HEK293 (cell line): Measurements from ENCODE around the gene FAM184A.

Experiments
- CTCF ChIA-PET: fragments of 350-600 bp; formaldehyde crosslinking; extraction: SDS; loops from one replicate; lab custom pipeline; 2021; ENCODE audit warnings: antibody characterized with exemption; lab: Yijun Ruan, JAX
- POLR2A ChIA-PET: fragments of 300-600 bp; formaldehyde crosslinking; extraction: SDS; loops from one replicate; lab custom pipeline; 2020; ENCODE audit warnings: antibody characterized with exemption, inconsistent platforms; lab: Yijun Ruan, JAX
- H3K27ac ChIP-seq: fragments of 200-500 bp; sonication (Bioruptor generic); 2 replicates; pipeline ENCODE4 v1.5.1; 2014; ENCODE audit warnings: low read depth, low read length, control low read depth, inconsistent platforms; ENCODE audit errors: extremely low read depth
- H3K36me3 ChIP-seq, 2 experiments: fragments of 200-500 bp in 1 of 2; sonication (Bioruptor generic) in 1 of 2; 1 replicate in 1 of 2; 2 replicates in 1 of 2; pipeline ENCODE4 v1.5.1; 2014 to 2017; ENCODE audit warnings: inconsistent platforms in 2 of 2, low read length in 2 of 2; ENCODE audit not compliant: control insufficient read depth in 2 of 2, insufficient read depth in 1 of 2
- H3K4me1 ChIP-seq: fragments of 200-500 bp; sonication (Bioruptor generic); 2 replicates; pipeline ENCODE4 v1.5.1; 2014; ENCODE audit warnings: mild to moderate bottlenecking, low read length, inconsistent platforms; ENCODE audit not compliant: control insufficient read depth, insufficient read depth
- H3K4me3 ChIP-seq: 2 replicates; pipeline ENCODE4 v1.5.1; 2011; ENCODE audit warnings: low read depth, mild to moderate bottlenecking, control low read depth, low read length, moderate library complexity
- H3K9me3 ChIP-seq: fragments of 200-500 bp; sonication (Bioruptor generic); 2 replicates; pipeline ENCODE4 v1.5.1; 2014; ENCODE audit warnings: low read depth, low read length, inconsistent platforms; ENCODE audit not compliant: control insufficient read depth, insufficient read depth
- GLI2 ChIP-seq: fragments of 450-650 bp; formaldehyde crosslinking; IDR thresholded peaks from 2 replicates; pipeline ENCODE4; 2017; ENCODE audit warnings: missing biosample characterization, missing genetic modification characterization, low read depth, borderline replicate concordance
- KLF1 ChIP-seq: fragments of 450-650 bp; formaldehyde crosslinking; IDR thresholded peaks from 2 replicates; pipeline ENCODE4 v1.5.1; 2016; ENCODE audit warnings: missing biosample characterization, missing genetic modification characterization
- MYNN ChIP-seq: fragments of 450-650 bp; formaldehyde crosslinking; IDR thresholded peaks from 2 replicates; pipeline ENCODE4 v1.5.1; 2016; ENCODE audit warnings: missing biosample characterization, missing genetic modification characterization, borderline replicate concordance
- OSR2 ChIP-seq: fragments of 450-650 bp; formaldehyde crosslinking; IDR thresholded peaks from 2 replicates; pipeline ENCODE4 v1.5.1; 2016; ENCODE audit warnings: missing biosample characterization, missing genetic modification characterization
- RBAK ChIP-seq: fragments of 450-650 bp; formaldehyde crosslinking; IDR thresholded peaks from 2 replicates; pipeline ENCODE4 v1.5.1; 2016; ENCODE audit warnings: missing biosample characterization, missing genetic modification characterization
- SALL2 ChIP-seq: fragments of 450-650 bp; formaldehyde crosslinking; IDR thresholded peaks from 2 replicates; pipeline ENCODE4 v1.5.0; 2017; ENCODE audit warnings: missing biosample characterization, mild to moderate bottlenecking, missing genetic modification characterization, borderline replicate concordance
- SCRT2 ChIP-seq: fragments of 450-650 bp; formaldehyde crosslinking; IDR thresholded peaks from 2 replicates; pipeline ENCODE4 v1.5.1; 2016; ENCODE audit warnings: missing biosample characterization, missing genetic modification characterization
- SP2 ChIP-seq: fragments of 450-650 bp; formaldehyde crosslinking; IDR thresholded peaks from 2 replicates; pipeline ENCODE4 v1.5.1; 2016; ENCODE audit warnings: missing biosample characterization, missing genetic modification characterization
- SP7 ChIP-seq: fragments of 450-650 bp; formaldehyde crosslinking; IDR thresholded peaks from 2 replicates; pipeline ENCODE4 v1.5.1; 2016; ENCODE audit warnings: missing biosample characterization, missing genetic modification characterization
- ZEB2 ChIP-seq: fragments of 450-650 bp; formaldehyde crosslinking; IDR thresholded peaks from 2 replicates; pipeline ENCODE4 v1.5.1; 2016; ENCODE audit warnings: missing biosample characterization, missing genetic modification characterization
- ZNF24 ChIP-seq: fragments of 450-650 bp; formaldehyde crosslinking; IDR thresholded peaks from 2 replicates; pipeline ENCODE4 v1.5.1; 2016; ENCODE audit warnings: missing biosample characterization, missing genetic modification characterization
- ZNF248 ChIP-seq: fragments of 450-650 bp; formaldehyde crosslinking; IDR thresholded peaks from 2 replicates; pipeline ENCODE4 v1.5.1; 2017; ENCODE audit warnings: missing biosample characterization, missing genetic modification characterization
- ZNF341 ChIP-seq: fragments of 450-650 bp; formaldehyde crosslinking; IDR thresholded peaks from 2 replicates; pipeline ENCODE4; 2016; ENCODE audit warnings: low read depth, missing biosample characterization, missing genetic modification characterization
- ZNF514 ChIP-seq: fragments of 450-650 bp; formaldehyde crosslinking; IDR thresholded peaks from 2 replicates; pipeline ENCODE4 v1.5.1; 2016; ENCODE audit warnings: missing biosample characterization, missing genetic modification characterization
- ZNF549 ChIP-seq: fragments of 450-650 bp; IDR thresholded peaks from 2 replicates; pipeline ENCODE4 v1.5.1; 2018; ENCODE audit warnings: missing biosample characterization, missing genetic modification characterization, mild to moderate bottlenecking, inconsistent platforms, moderate library complexity
- ZNF596 ChIP-seq: fragments of 450-650 bp; IDR thresholded peaks from 2 replicates; pipeline ENCODE4 v1.5.0; 2018; ENCODE audit warnings: missing biosample characterization, mild to moderate bottlenecking, missing genetic modification characterization, moderate library complexity
- ZNF785 ChIP-seq: fragments of 450-650 bp; formaldehyde crosslinking; IDR thresholded peaks from 2 replicates; pipeline ENCODE4 v1.5.1; 2016; ENCODE audit warnings: missing biosample characterization, missing genetic modification characterization
- ZNF792 ChIP-seq: fragments of 450-650 bp; formaldehyde crosslinking; IDR thresholded peaks from 2 replicates; pipeline ENCODE4 v1.5.1; 2016; ENCODE audit warnings: missing biosample characterization, missing genetic modification characterization
- TF ChIP-seq, protein P1 (sequence below): fragments of 450-650 bp; formaldehyde crosslinking; IDR thresholded peaks from 2 replicates; pipeline ENCODE4 v1.5.1; 2017; ENCODE audit warnings: missing biosample characterization, missing genetic modification characterization
- TF ChIP-seq, protein P2 (sequence below): fragments of 450-650 bp; formaldehyde crosslinking; IDR thresholded peaks from 2 replicates; pipeline ENCODE4 v1.5.1; 2016; ENCODE audit warnings: missing biosample characterization, missing genetic modification characterization
- TF ChIP-seq, protein P3 (sequence below): fragments of 450-650 bp; formaldehyde crosslinking; conservative IDR thresholded peaks from 2 replicates; pipeline ENCODE4 v1.5.1; 2016; ENCODE audit warnings: low read depth, missing biosample characterization, missing genetic modification characterization
- TF ChIP-seq, protein P4 (sequence below): fragments of 450-650 bp; formaldehyde crosslinking; IDR thresholded peaks from 2 replicates; pipeline ENCODE4 v1.5.1; 2017; ENCODE audit warnings: missing biosample characterization, mild to moderate bottlenecking, missing genetic modification characterization, moderate library complexity
- TF ChIP-seq, protein P5 (sequence below): fragments of 450-650 bp; formaldehyde crosslinking; IDR thresholded peaks from 2 replicates; pipeline ENCODE4 v1.5.1; 2016; ENCODE audit warnings: missing biosample characterization, missing genetic modification characterization
- TF ChIP-seq, protein P6 (sequence below): fragments of 450-650 bp; IDR thresholded peaks from 2 replicates; pipeline ENCODE4 v1.5.1; 2018; ENCODE audit warnings: missing biosample characterization, missing genetic modification characterization

Gene FAM184A

DNA sequence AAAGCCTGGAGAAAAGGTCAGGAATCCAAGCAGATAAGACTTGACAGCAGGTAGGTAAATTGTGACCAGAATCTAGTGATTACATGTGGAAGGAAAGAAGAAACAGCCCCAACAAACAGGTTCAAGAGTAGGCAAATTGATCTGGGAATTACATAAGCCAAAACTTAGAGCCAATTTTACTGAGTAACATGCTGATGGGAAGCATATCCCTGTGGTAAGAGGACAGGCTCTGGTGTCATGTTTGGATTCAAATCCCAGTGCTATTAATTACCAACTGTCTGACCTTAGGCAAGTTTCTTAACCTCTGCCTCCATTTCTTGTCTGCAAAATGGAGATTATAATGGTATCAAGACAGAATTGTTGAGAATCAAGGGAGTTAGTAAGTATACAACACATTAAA is 163.9 kb downstream of the FAM184A start (continued):
- TF ChIP-seq, protein P1, sequence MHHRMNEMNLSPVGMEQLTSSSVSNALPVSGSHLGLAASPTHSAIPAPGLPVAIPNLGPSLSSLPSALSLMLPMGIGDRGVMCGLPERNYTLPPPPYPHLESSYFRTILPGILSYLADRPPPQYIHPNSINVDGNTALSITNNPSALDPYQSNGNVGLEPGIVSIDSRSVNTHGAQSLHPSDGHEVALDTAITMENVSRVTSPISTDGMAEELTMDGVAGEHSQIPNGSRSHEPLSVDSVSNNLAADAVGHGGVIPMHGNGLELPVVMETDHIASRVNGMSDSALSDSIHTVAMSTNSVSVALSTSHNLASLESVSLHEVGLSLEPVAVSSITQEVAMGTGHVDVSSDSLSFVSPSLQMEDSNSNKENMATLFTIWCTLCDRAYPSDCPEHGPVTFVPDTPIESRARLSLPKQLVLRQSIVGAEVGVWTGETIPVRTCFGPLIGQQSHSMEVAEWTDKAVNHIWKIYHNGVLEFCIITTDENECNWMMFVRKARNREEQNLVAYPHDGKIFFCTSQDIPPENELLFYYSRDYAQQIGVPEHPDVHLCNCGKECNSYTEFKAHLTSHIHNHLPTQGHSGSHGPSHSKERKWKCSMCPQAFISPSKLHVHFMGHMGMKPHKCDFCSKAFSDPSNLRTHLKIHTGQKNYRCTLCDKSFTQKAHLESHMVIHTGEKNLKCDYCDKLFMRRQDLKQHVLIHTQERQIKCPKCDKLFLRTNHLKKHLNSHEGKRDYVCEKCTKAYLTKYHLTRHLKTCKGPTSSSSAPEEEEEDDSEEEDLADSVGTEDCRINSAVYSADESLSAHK = no peak
- TF ChIP-seq ZNF24 (tag by site-specific recombination) (no peak), KLF1 (tag by site-specific recombination) (no peak), RBAK (no peak), ZNF341 (tag by site-specific recombination) (no peak), ZNF514 (tag by site-specific recombination) (no peak), OSR2 (tag by site-specific recombination) (no peak), SP7 (tag by site-specific recombination) (no peak), ZNF785 (no peak)
- TF ChIP-seq, protein P2, sequence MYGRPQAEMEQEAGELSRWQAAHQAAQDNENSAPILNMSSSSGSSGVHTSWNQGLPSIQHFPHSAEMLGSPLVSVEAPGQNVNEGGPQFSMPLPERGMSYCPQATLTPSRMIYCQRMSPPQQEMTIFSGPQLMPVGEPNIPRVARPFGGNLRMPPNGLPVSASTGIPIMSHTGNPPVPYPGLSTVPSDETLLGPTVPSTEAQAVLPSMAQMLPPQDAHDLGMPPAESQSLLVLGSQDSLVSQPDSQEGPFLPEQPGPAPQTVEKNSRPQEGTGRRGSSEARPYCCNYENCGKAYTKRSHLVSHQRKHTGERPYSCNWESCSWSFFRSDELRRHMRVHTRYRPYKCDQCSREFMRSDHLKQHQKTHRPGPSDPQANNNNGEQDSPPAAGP (tag by site-specific recombination) = no peak
- TF ChIP-seq, protein P3, sequence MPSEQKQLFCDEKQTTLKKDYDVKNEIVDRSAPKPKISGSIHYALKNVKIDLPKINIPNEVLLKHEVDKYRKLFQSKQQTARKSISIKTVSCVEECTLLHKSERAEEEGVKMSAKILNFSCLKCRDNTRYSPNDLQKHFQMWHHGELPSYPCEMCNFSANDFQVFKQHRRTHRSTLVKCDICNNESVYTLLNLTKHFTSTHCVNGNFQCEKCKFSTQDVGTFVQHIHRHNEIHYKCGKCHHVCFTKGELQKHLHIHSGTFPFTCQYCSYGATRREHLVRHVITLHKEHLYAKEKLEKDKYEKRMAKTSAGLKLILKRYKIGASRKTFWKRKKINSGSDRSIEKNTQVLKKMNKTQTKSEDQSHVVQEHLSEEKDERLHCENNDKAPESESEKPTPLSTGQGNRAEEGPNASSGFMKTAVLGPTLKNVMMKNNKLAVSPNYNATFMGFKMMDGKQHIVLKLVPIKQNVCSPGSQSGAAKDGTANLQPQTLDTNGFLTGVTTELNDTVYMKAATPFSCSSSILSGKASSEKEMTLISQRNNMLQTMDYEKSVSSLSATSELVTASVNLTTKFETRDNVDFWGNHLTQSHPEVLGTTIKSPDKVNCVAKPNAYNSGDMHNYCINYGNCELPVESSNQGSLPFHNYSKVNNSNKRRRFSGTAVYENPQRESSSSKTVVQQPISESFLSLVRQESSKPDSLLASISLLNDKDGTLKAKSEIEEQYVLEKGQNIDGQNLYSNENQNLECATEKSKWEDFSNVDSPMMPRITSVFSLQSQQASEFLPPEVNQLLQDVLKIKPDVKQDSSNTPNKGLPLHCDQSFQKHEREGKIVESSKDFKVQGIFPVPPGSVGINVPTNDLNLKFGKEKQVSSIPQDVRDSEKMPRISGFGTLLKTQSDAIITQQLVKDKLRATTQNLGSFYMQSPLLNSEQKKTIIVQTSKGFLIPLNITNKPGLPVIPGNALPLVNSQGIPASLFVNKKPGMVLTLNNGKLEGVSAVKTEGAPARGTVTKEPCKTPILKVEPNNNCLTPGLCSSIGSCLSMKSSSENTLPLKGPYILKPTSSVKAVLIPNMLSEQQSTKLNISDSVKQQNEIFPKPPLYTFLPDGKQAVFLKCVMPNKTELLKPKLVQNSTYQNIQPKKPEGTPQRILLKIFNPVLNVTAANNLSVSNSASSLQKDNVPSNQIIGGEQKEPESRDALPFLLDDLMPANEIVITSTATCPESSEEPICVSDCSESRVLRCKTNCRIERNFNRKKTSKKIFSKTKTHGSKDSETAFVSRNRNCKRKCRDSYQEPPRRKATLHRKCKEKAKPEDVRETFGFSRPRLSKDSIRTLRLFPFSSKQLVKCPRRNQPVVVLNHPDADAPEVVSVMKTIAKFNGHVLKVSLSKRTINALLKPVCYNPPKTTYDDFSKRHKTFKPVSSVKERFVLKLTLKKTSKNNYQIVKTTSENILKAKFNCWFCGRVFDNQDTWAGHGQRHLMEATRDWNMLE (tag by site-specific recombination) = no peak

DNA sequence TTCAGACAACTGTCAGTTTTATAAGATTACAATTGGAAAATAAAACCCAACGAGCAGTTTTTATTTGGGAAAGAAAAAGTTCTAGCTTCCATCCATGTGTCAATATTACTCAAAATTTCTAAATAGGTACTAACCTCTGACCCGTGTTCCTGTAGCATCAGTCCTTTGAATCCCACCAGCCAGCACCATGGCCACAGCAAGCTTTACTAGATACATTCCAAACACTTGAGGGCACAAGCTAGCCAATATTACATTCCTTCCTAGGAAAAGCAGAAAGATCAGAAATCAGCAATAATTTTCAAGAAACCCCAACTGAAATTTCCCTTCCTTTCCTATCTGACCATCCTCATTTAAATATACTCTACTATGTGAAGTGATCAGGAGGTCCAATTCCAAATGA is 165.3 kb downstream of the FAM184A start:
- ChIA-PET POLR2A (no interaction called here), CTCF (interaction anchor here (1.2 kb wide), 1 partner anchor 17 kb away, joined by 7 read pairs; no protein-coding TSS in a partner anchor)
- no peak overlapping the region for H3K27ac ChIP-seq
- no peak for TF ChIP-seq MYNN (tag by site-specific recombination)
- TF ChIP-seq SCRT2 (tag by site-specific recombination) = no peak
- no peak for TF ChIP-seq OSR2 (tag by site-specific recombination)
- TF ChIP-seq, protein P4, sequence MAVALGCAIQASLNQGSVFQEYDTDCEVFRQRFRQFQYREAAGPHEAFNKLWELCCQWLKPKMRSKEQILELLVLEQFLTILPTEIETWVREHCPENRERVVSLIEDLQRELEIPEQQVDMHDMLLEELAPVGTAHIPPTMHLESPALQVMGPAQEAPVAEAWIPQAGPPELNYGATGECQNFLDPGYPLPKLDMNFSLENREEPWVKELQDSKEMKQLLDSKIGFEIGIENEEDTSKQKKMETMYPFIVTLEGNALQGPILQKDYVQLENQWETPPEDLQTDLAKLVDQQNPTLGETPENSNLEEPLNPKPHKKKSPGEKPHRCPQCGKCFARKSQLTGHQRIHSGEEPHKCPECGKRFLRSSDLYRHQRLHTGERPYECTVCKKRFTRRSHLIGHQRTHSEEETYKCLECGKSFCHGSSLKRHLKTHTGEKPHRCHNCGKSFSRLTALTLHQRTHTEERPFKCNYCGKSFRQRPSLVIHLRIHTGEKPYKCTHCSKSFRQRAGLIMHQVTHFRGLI = no peak
- no peak for TF ChIP-seq ZNF248 (tag by site-specific recombination)
- no peak for TF ChIP-seq GLI2 (tag by site-specific recombination)
- TF ChIP-seq ZNF549 (tag by site-specific recombination) = no peak
- TF ChIP-seq, protein P5, sequence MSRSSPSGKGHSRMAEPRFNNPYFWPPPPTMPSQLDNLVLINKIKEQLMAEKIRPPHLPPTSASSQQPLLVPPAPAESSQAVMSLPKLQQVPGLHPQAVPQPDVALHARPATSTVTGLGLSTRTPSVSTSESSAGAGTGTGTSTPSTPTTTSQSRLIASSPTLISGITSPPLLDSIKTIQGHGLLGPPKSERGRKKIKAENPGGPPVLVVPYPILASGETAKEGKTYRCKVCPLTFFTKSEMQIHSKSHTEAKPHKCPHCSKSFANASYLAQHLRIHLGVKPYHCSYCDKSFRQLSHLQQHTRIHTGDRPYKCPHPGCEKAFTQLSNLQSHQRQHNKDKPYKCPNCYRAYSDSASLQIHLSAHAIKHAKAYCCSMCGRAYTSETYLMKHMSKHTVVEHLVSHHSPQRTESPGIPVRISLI = no peak
- TF ChIP-seq, protein P2 (tag by site-specific recombination) = no peak
- TF ChIP-seq, protein P6, sequence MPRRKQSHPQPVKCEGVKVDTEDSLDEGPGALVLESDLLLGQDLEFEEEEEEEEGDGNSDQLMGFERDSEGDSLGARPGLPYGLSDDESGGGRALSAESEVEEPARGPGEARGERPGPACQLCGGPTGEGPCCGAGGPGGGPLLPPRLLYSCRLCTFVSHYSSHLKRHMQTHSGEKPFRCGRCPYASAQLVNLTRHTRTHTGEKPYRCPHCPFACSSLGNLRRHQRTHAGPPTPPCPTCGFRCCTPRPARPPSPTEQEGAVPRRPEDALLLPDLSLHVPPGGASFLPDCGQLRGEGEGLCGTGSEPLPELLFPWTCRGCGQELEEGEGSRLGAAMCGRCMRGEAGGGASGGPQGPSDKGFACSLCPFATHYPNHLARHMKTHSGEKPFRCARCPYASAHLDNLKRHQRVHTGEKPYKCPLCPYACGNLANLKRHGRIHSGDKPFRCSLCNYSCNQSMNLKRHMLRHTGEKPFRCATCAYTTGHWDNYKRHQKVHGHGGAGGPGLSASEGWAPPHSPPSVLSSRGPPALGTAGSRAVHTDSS (tag by site-specific recombination) = no peak
- no peak for TF ChIP-seq SP2 (tag by site-specific recombination)
- no peak for TF ChIP-seq ZEB2
- no peak for TF ChIP-seq ZNF792 (tag by site-specific recombination)
- no peak for TF ChIP-seq SALL2 (tag by site-specific recombination)
- no peak for TF ChIP-seq ZNF596 (tag by site-specific recombination)

More for the DNA sequence above, 165.3 kb downstream of the FAM184A start:
- no peaks in the 10 kb centered on the region for H3K9me3 ChIP-seq
- no peak overlapping the region for H3K4me3 ChIP-seq
- H3K36me3 ChIP-seq = peaks cover 61 to 91% of the 10 kb centered on the region in 2 experiments
- no peaks in the 10 kb centered on the region for H3K4me1 ChIP-seq
